Measurements from ENCODE around the gene EIF2AK3. TPM values are rescaled to one million over a fixed set of nuclear protein-coding genes. Genes with fewer than 3 reads are reported as not detected.

The EIF2AK3 gene
- polyA plus RNA-seq, 3 donors, result 2.0 to 6.6 (median 2.3) TPM

DNA sequence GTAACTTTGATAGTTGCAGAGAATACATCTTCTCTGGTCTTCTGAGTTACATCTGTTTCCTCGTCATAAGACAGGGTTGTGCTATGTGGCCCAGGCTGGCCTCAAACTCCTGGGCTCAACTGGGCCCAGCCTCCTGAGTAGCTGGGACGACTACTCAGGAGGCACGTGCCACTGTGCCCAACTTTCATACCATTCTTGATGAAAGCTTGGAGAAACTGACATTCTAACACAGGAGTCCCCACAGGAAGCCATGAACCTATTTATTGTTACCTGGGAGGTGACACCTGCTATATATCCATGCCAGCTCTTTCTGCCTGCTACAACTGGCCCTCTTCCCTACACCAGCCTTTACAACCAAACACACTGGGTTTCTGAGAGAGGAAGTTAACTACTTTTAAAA lies 19.1 kb downstream of the EIF2AK3 start:
- Histone ChIP-seq H3K4me1 (ENCODE audit: control insufficient read depth in 1 of 2, insufficient read depth in 2 of 2, low read length in 2 of 2) (no peaks in the 10 kb centered on the region), H3K27me3 (ENCODE audit: control insufficient read depth in 2 of 2, insufficient read depth in 2 of 2, low read length in 2 of 2) (no peaks in the 10 kb centered on the region), H3K9me3 (replicated peaks in 1 of 2; ENCODE audit: control insufficient read depth in 1 of 2, insufficient read depth in 1 of 2, low read length in 2 of 2) (no peaks in the 10 kb centered on the region), H2AFZ (ENCODE audit: insufficient read depth, low read depth, low read length, poor library complexity, severe bottlenecking) (no peak overlapping the region), H3K79me2 (ENCODE audit: insufficient read depth, low read length) (peaks cover 3% of the 10 kb centered on the region), H3K36me3 (replicated peaks in 1 of 2; ENCODE audit: control insufficient read depth in 1 of 2, insufficient read depth in 2 of 2, low read length in 2 of 2) (peaks cover 17 to 24% of the 10 kb centered on the region in 2 donors), H4K20me1 (ENCODE audit: insufficient read depth, low read length) (peaks cover 9% of the 10 kb centered on the region), H3K4me3 (replicated peaks in 1 of 3; ENCODE audit: low read depth in 2 of 3, low read length in 3 of 3) (no peak overlapping the region), H3K4me2 (replicated peaks; ENCODE audit: extremely low read depth, low read length, poor library complexity, severe bottlenecking) (no peak overlapping the region), H3K27ac (ENCODE audit: low read depth in 1 of 2, low read length in 2 of 2) (no peak overlapping the region), H3K9ac (ENCODE audit: insufficient read depth, low read length, poor library complexity, severe bottlenecking) (no peak overlapping the region)
- intact Hi-C loops (cut with micrococcal nuclease), result no loop called here
- Mint-ChIP-seq H3K27ac (peak overlapping the region in 1 of 7 donors; percentile 30), H3K27me3 (ENCODE audit: low read depth in 3 of 3) (peaks cover 0 to 2% (median 0%) of the 10 kb centered on the region in 3 donors), H3K4me1 (no peaks in the 10 kb centered on the region), H3K4me3 (no peak overlapping the region), H3K9me3 (no peaks in the 10 kb centered on the region), H3K36me3 (peaks cover 25 to 27% of the 10 kb centered on the region in 2 donors)
- TF ChIP-seq, protein P1, sequence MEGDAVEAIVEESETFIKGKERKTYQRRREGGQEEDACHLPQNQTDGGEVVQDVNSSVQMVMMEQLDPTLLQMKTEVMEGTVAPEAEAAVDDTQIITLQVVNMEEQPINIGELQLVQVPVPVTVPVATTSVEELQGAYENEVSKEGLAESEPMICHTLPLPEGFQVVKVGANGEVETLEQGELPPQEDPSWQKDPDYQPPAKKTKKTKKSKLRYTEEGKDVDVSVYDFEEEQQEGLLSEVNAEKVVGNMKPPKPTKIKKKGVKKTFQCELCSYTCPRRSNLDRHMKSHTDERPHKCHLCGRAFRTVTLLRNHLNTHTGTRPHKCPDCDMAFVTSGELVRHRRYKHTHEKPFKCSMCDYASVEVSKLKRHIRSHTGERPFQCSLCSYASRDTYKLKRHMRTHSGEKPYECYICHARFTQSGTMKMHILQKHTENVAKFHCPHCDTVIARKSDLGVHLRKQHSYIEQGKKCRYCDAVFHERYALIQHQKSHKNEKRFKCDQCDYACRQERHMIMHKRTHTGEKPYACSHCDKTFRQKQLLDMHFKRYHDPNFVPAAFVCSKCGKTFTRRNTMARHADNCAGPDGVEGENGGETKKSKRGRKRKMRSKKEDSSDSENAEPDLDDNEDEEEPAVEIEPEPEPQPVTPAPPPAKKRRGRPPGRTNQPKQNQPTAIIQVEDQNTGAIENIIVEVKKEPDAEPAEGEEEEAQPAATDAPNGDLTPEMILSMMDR (IDR thresholded peaks at IDR 0.05), result no peak
- DNase-seq, result no peak
- WGBS (ENCODE audit: insufficient coverage), result 100% methylated on average over 3 of the region's 3 CpGs

- TF ChIP-seq, protein P1 (IDR thresholded peaks at IDR 0.05), result no peak
- Mint-ChIP-seq H3K36me3 (peaks cover 18 to 20% of the 10 kb centered on the region in 2 donors), H3K4me3 (no peak overlapping the region), H3K27me3 (ENCODE audit: low read depth in 3 of 3) (peaks cover 0 to 2% (median 0%) of the 10 kb centered on the region in 3 donors), H3K4me1 (no peaks in the 10 kb centered on the region), H3K27ac (no peak overlapping the region), H3K9me3 (no peaks in the 10 kb centered on the region)
- DNase-seq, result no peak
- peaks cover 3% of the 10 kb centered on the region for H3K79me2 ChIP-seq (ENCODE audit: insufficient read depth, low read length)
- peaks cover 9% of the 10 kb centered on the region for H4K20me1 ChIP-seq (ENCODE audit: insufficient read depth, low read length)
- no peak overlapping the region for H3K27ac ChIP-seq (ENCODE audit: low read depth in 1 of 2, low read length in 2 of 2)
- H3K4me2 ChIP-seq (replicated peaks; ENCODE audit: extremely low read depth, low read length, poor library complexity, severe bottlenecking), result no peak overlapping the region
- intact Hi-C loops (cut with micrococcal nuclease), result loop anchor here in 1 of 2 donors (2.0 kb wide), 1 partner anchor 19 kb away; the partner anchor contains the start of gene EIF2AK3
- no peaks in the 10 kb centered on the region for H3K27me3 ChIP-seq (ENCODE audit: control insufficient read depth in 2 of 2, insufficient read depth in 2 of 2, low read length in 2 of 2)
- no peaks in the 10 kb centered on the region for H3K9me3 ChIP-seq (replicated peaks in 1 of 2; ENCODE audit: control insufficient read depth in 1 of 2, insufficient read depth in 1 of 2, low read length in 2 of 2)
- no peak overlapping the region for H3K4me3 ChIP-seq (replicated peaks in 1 of 3; ENCODE audit: low read depth in 2 of 3, low read length in 3 of 3)
- no peak overlapping the region for H3K9ac ChIP-seq (ENCODE audit: insufficient read depth, low read length, poor library complexity, severe bottlenecking)
- H3K36me3 ChIP-seq (replicated peaks in 1 of 2; ENCODE audit: control insufficient read depth in 1 of 2, insufficient read depth in 2 of 2, low read length in 2 of 2), result peaks cover 10 to 17% of the 10 kb centered on the region in 2 donors
- H3K4me1 ChIP-seq (ENCODE audit: control insufficient read depth in 1 of 2, insufficient read depth in 2 of 2, low read length in 2 of 2), result no peaks in the 10 kb centered on the region
- H2AFZ ChIP-seq (ENCODE audit: insufficient read depth, low read depth, low read length, poor library complexity, severe bottlenecking), result no peak overlapping the region
- no CpG with 5 or more reads among the region's 2 CpGs for WGBS (ENCODE audit: insufficient coverage)
Measured at GRCh38 chr2:88607416-88607815, 19.8 kb downstream of the EIF2AK3 start.

Measured in CD14-positive monocyte (primary cell).